Adipocyte (in vitro differentiated cells): ENCODE measurements around the gene FTH1.

Experiments used
- DNase-seq: peaks from one replicate; pipeline ENCODE4 v3.0.0-alpha.2; 2015; ENCODE audit warnings: low read depth
- H3K27me3 ChIP-seq: replicated peaks from 2 replicates; pipeline ENCODE4 v1.7.0; 2013; ENCODE audit warnings: mild to moderate bottlenecking, low read length, moderate library complexity; ENCODE audit not compliant: control insufficient read depth, insufficient read depth
- H3K36me3 ChIP-seq: 2 replicates; pipeline ENCODE4 v1.7.0; 2013; ENCODE audit warnings: low read length, mild to moderate bottlenecking, moderate library complexity; ENCODE audit not compliant: control insufficient read depth, insufficient read depth, severe bottlenecking
- H3K4me1 ChIP-seq: 2 replicates; pipeline ENCODE4 v1.7.0; 2013; ENCODE audit warnings: mild to moderate bottlenecking, low read length, moderate library complexity; ENCODE audit not compliant: control insufficient read depth, insufficient read depth
- H3K4me3 ChIP-seq: 2 replicates; pipeline ENCODE4 v1.7.0; 2013; ENCODE audit warnings: mild to moderate bottlenecking, low read length, moderate library complexity
- H3K9ac ChIP-seq: 2 replicates; pipeline ENCODE4 v1.7.0; 2013; ENCODE audit warnings: mild to moderate bottlenecking, low read length, moderate library complexity
- H3K9me3 ChIP-seq: 2 replicates; pipeline ENCODE4 v1.7.0; 2013; ENCODE audit warnings: mild to moderate bottlenecking, low read length, moderate library complexity; ENCODE audit not compliant: control insufficient read depth

The FTH1 gene

GRCh38 chr11:61952882-61953281 is 14.6 kb downstream of the FTH1 start:
- peaks cover 14% of the 10 kb centered on the region for H3K36me3 ChIP-seq
- no peaks in the 10 kb centered on the region for H3K27me3 ChIP-seq
- no peak for DNase-seq
- no peaks in the 10 kb centered on the region for H3K9me3 ChIP-seq
- peaks cover 42% of the 10 kb centered on the region for H3K4me1 ChIP-seq
- H3K9ac ChIP-seq = no peak overlapping the region
- no peak overlapping the region for H3K4me3 ChIP-seq

- H3K9me3 ChIP-seq = no peaks in the 10 kb centered on the region
- H3K36me3 ChIP-seq = peaks cover 2% of the 10 kb centered on the region
- no peak for DNase-seq
- H3K27me3 ChIP-seq = no peaks in the 10 kb centered on the region
- no peak overlapping the region for H3K9ac ChIP-seq
- H3K4me3 ChIP-seq = no peak overlapping the region
- peaks cover 46% of the 10 kb centered on the region for H3K4me1 ChIP-seq
Measured at GRCh38 chr11:61951484-61952135, 15.8 kb downstream of the FTH1 start.

DNA sequence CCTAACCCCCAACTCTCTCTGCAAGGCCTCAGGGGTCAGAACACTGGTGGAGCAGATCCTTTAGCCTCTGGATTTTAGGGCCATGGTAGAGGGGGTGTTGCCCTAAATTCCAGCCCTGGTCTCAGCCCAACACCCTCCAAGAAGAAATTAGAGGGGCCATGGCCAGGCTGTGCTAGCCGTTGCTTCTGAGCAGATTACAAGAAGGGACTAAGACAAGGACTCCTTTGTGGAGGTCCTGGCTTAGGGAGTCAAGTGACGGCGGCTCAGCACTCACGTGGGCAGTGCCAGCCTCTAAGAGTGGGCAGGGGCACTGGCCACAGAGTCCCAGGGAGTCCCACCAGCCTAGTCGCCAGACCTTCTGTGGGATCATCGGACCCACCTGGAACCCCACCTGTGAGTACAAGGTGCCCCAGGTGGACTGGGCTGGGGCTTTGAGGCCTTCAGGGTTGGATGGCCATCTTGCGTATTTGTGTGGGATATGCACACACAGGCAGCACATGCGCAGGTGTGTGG is 17.3 kb downstream of the FTH1 start, which contains the start of gene BEST1:
Gene BEST1 (plus strand): TSS at position 317 of the 513 bp plus-strand sequence. CDS start 1,456 bp downstream, outside the sequence.
- Histone ChIP-seq H3K36me3 (no peaks in the 10 kb centered on the region), H3K4me3 (peak within 1 kb of the TSS; percentile 26), H3K9ac (peak within 1 kb of the TSS; percentile 72), H3K4me1 (peaks cover 36% of the 10 kb centered on the region), H3K9me3 (no peaks in the 10 kb centered on the region), H3K27me3 (no peaks in the 10 kb centered on the region)
- no peak for DNase-seq

GRCh38 chr11:61949169-61950034 is 18.0 kb downstream of the FTH1 start:
- Histone ChIP-seq H3K27me3 (no peaks in the 10 kb centered on the region), H3K4me1 (peaks cover 31% of the 10 kb centered on the region), H3K9me3 (no peaks in the 10 kb centered on the region), H3K9ac (peak overlapping the region; percentile 72), H3K4me3 (peak overlapping the region; percentile 26), H3K36me3 (no peaks in the 10 kb centered on the region)
- DNase-seq = peak; percentile 97

DNA sequence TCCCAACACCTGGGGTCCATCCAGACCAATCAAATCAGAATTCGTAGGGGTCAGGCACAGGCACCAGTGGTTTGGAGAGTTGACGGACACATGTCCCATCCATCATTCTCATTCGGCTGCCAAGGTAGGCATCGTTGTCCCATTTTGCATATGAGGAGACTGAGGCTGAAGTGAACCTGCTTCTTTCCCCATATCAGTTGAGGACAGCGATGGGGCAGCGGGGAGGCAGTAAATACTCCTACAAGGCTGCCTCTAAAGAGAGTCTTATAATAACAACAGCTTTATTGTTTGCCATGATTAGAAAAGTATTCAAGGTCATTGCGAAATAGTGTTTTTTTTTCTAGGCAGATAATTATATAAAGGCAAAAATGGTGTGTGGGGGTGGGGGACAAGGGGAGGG is 18.9 kb downstream of the FTH1 start:
- no peaks in the 10 kb centered on the region for H3K27me3 ChIP-seq
- H3K9me3 ChIP-seq = no peaks in the 10 kb centered on the region
- H3K4me3 ChIP-seq = no peak overlapping the region
- H3K4me1 ChIP-seq = peaks cover 26% of the 10 kb centered on the region
- peak overlapping the region; percentile 33 for H3K9ac ChIP-seq
- H3K36me3 ChIP-seq = no peaks in the 10 kb centered on the region
- DNase-seq = peak; percentile 65

- Histone ChIP-seq H3K9ac (peak overlapping the region; percentile 2), H3K36me3 (no peaks in the 10 kb centered on the region), H3K4me3 (no peak overlapping the region), H3K4me1 (peaks cover 26% of the 10 kb centered on the region), H3K9me3 (no peaks in the 10 kb centered on the region), H3K27me3 (no peaks in the 10 kb centered on the region)
- DNase-seq = peak; percentile 98
Measured at GRCh38 chr11:61947486-61948210, 19.8 kb downstream of the FTH1 start.

GRCh38 chr11:61946894-61947293 is 20.5 kb downstream of the FTH1 start:
- peak overlapping the region; percentile 2 for H3K9ac ChIP-seq
- H3K9me3 ChIP-seq = no peaks in the 10 kb centered on the region
- H3K27me3 ChIP-seq = no peaks in the 10 kb centered on the region
- no peaks in the 10 kb centered on the region for H3K36me3 ChIP-seq
- H3K4me3 ChIP-seq = no peak overlapping the region
- DNase-seq = no peak
- H3K4me1 ChIP-seq = peaks cover 26% of the 10 kb centered on the region

GRCh38 chr11:61945191-61945590 is 22.2 kb downstream of the FTH1 start:
- Histone ChIP-seq H3K4me3 (no peak overlapping the region), H3K36me3 (no peaks in the 10 kb centered on the region), H3K27me3 (no peaks in the 10 kb centered on the region), H3K9ac (no peak overlapping the region), H3K9me3 (no peaks in the 10 kb centered on the region), H3K4me1 (peaks cover 26% of the 10 kb centered on the region)
- no peak for DNase-seq

DNA sequence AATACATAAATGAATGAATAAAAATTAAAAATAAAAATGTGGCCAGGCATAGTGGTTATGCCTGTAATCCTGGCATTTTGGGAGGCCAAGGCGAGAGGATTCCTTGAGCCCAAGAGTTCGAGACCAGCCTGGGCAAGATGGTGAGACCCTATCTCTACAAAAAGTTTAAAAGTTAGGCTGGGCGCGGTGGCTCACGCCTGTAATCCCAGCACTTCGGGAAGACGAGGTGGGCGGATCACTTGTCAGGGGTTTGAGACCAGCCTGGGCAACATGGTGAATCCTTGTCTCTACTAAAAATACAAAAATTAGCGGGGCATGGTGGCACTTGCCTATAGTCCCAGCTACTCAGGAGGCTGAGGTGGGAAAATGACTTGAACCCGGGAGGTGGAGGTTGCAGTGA is 27.0 kb downstream of the FTH1 start:
- Histone ChIP-seq H3K4me1 (no peaks in the 10 kb centered on the region), H3K27me3 (no peaks in the 10 kb centered on the region), H3K9me3 (peaks cover 17% of the 10 kb centered on the region), H3K36me3 (no peaks in the 10 kb centered on the region), H3K9ac (no peak overlapping the region), H3K4me3 (no peak overlapping the region)
- no peak for DNase-seq

DNA sequence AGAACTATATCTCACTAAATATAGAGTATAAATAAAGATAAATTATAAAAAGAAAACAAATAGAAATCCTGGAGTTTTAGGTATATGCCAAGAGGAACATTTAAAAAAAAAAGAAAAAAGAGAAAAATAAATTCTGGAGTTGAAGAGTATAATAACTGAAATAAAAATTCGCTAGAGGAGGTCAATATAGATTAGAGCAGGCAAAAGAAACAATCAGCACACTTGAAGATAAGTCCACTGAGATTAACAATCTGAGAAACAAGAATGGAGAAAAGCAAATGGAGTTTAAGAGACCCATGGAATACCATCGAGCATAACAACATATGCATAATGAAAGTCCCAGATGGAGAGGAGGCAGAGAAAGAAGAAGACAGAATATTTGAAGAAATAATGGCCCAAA is 31.6 kb downstream of the FTH1 start:
- H3K4me1 ChIP-seq = no peaks in the 10 kb centered on the region
- no peaks in the 10 kb centered on the region for H3K27me3 ChIP-seq
- H3K9me3 ChIP-seq = peaks cover 17% of the 10 kb centered on the region
- H3K4me3 ChIP-seq = no peak overlapping the region
- no peak overlapping the region for H3K9ac ChIP-seq
- no peaks in the 10 kb centered on the region for H3K36me3 ChIP-seq
- no peak for DNase-seq

GRCh38 chr11:61930933-61931332 is 36.5 kb downstream of the FTH1 start:
- Histone ChIP-seq H3K36me3 (no peaks in the 10 kb centered on the region), H3K4me1 (peaks cover 6% of the 10 kb centered on the region), H3K9ac (no peak overlapping the region), H3K4me3 (no peak overlapping the region), H3K27me3 (no peaks in the 10 kb centered on the region), H3K9me3 (peaks cover 1% of the 10 kb centered on the region)
- no peak for DNase-seq
